SKM-1 (cell line): Measurements from ENCODE around the gene WBP11.
A peak's percentile ranks its signal among the peaks of the same experiment; 100 is the strongest.

Experiments
- DNase-seq: peaks from one replicate; lab custom pipeline; 2025; ENCODE audit not compliant: unreplicated experiment; lab: John Stamatoyannopoulos, UW

The WBP11 gene

DNA sequence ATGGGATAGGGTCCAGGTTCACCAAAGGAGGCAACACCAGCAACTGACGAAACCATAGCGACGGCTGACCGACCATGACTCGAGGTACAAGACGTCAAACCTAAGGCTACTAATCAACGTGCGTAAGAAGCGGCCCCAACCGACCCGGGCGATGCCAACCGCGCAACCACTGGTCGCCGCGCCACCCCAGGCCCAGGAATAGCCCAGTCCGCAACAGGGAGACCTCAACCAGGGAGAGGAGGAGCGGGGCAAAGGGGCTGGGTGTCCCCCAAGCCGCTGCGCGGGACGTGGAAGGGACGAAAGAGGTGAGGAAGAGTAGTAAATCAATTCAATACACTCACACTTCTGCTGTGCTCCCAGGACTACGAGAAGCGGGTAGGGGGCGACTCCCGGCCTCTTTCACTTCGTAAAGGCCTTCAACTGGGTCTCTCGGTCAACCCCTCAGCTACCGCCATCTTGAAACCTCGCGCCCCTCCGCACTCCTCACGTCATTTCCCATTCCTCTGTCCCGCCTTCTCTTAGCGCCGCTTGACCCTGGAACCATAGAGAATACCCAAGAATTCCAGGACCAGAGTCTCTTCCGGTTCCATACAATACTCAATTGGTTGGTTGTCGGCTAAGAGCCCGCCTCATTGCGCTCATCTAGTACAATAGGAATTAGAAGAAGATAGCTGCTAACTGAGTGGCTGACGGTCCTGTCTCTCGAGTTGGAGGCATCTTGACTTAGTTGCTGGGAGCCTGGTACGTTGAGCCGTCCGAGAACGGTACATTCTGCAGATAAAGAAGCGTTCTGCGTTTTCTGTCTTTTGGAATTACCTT, at the start of gene WBP11, which contains the start of gene C12orf60:
TSS of gene WBP11 (minus strand) at position 468 of the 819 bp plus-strand sequence. CDS start 2,095 bp downstream, outside the sequence.
TSS of gene C12orf60 (plus strand) at position 660 of the 819 bp plus-strand sequence. CDS start 19,266 bp downstream, outside the sequence.
- peak; percentile 70 for DNase-seq

- no peak for DNase-seq
These were observed 49.6 kb upstream of the WBP11 start for GRCh38 chr12:14852880-14853279.

DNA sequence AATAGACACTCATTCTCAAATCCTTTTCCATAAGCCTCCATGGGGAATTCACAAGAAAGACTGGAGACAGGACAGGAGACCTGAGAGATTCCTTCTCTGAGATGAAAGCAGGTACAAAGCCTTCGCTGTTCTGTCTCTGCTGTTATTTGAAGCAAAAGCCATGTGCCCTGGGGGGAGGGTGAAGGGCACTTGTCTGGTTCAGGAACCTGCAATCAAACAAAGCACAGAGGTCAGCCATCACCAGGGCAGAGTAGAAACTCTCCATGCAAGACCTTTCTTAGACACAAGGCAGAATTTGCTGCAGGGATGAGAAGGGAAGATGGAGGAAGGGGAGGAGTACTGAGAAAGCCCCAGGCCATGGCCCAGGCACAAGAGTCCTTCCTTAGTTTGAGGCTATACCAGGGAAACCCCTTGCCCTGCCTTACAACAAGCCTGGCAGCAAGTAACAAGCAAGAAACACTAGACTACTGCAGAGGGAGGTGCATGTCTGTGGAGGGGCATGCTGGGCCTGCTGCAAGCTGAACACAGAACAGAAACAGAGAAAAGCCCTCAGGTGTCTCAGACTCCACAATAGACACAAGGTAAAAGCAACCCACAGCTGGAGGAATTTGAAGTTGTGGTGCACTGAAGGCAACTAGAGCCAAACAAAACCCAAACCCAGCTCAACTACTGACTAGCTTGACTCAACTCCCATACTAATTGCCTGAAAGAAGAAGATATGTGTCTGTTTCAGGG, 47.8 kb upstream of the WBP11 start:
- DNase-seq: no peak

DNA sequence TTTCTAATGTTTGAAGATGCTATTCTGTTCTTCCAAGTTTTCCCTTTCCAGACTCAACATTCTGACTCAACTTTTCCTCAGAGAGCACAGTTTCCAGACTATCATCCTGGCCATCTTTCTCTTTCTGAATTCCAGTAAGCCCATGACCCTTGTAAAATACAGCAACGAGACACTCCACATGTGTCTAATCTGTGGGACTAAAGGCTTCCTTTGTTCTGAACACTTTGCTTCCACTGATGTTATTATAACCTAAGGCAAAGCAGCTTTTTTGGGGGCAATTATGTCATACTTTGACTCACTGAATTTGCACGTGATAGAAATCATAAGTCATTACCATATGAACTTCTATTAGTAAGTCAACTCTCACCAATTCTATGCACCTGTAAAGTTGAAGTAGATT, 46.4 kb upstream of the WBP11 start:
- no peak for DNase-seq

- no peak for DNase-seq
These were observed 43.8 kb upstream of the WBP11 start for GRCh38 chr12:14846876-14847580.

DNA sequence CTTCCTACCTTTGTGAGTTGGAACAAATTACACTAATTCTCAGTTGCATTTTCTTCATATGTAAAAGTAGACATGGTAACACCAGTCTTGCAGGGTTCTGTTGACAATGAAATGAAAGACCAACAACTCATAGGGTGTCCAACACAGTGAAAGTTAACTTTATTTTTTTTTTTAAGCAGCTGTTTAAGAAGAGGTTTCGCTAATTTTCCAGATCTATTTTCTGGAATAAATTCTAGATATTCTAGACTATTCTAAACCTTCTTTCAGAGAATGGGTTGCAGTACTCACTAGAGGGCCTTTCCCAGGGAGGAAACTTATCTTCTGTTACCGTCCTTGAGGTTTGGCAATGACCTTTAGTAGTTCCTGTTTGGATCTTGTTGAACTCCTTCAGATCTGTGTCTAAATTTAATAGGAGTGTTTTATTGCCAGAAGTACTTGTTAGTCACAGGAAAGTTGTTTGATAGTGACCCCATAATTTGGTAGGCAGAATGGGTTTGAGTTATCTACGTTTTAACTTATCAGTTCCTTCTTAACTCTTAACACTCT, 42.8 kb upstream of the WBP11 start:
- peak; percentile 3 for DNase-seq

- peak; percentile 4 for DNase-seq
These were observed 42.1 kb upstream of the WBP11 start for GRCh38 chr12:14845350-14845750.

DNA sequence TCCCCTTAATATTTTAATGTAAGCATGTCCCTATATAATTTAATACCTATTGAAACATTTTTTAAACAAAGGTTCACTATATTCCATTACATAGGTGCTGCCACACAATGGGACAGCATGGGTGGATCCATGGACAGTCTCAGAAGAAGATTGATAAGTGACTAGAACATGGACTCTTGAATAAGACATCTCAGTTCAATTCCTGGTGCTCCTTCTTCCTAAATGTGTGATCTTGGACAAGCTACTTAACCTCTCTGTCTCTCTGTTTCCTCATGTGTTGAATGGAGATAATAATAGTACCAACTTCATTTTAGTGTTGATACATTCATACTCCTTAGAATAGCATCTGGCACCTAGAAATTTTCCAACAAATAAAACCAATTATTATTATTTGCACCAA, 41.1 kb upstream of the WBP11 start:
- DNase-seq: no peak

DNA sequence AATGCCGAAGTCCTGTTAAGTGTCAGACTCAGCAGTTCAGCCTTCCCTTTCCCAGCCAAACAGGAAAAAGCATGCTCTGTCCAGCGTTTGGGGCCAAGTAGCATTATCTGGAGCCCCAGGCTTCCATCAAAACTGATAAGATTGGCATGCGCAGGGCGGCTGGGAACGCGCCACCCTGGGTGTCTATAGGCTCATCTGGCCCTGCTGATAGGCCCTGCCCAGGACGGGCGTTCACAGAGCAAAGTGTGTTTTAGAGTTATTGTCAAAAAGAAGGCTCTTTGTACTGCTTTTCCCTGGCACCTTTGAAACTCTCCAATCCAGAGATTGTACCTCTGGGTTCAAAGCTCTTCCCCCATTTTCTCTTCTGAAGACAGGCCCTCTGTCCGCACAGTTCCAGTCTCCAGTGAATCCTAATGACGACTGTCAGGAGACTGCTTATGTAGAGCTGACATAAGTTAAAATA, 40.2 kb upstream of the WBP11 start, which contains the start of gene ART4:
TSS of gene ART4 (minus strand) at position 102 of the 463 bp plus-strand sequence. CDS start 413 bp downstream, outside the sequence.
- no peak for DNase-seq

DNA sequence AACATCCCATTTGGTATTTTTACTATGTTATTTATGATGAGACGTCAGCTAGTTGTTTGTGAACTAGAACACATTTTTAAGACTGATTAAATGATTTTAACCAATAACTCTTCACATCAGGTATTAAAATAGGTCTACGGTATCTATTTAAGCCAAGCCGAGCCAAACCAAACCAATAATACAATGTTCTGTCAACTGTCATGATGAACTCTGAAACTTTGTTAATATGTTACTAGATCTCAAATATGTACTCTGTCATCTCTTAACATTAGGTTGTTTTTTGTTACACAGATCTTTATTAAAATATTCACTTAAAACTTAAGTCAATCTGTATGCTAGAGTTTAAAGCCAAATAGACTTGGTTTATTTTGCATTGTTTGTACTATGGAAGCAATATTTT, 39.0 kb upstream of the WBP11 start:
- DNase-seq: no peak

DNA sequence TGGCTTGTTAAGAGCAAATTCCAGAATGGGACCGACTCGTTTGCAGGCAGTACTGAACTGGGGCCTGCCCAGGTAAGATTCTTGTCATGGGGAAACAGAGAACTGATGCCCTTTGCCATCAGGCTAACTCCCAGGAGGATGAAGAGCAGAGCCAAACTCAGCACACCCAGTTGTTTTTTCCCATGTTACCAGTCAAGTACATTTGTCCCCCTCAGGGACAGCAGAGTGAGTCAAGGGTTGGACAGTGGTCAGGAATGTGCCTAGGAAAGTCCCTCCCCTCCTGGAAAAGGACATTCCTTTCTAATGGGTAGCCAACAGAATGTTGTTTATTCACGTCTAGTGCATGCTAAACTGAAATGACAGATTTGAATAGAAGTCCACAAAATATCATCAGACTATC, 38.5 kb upstream of the WBP11 start:
- no peak for DNase-seq

- no peak for DNase-seq
These were observed 37.3 kb upstream of the WBP11 start for GRCh38 chr12:14840616-14841015.

GRCh38 chr12:14839262-14839661, 36.0 kb upstream of the WBP11 start:
- DNase-seq: no peak

DNA sequence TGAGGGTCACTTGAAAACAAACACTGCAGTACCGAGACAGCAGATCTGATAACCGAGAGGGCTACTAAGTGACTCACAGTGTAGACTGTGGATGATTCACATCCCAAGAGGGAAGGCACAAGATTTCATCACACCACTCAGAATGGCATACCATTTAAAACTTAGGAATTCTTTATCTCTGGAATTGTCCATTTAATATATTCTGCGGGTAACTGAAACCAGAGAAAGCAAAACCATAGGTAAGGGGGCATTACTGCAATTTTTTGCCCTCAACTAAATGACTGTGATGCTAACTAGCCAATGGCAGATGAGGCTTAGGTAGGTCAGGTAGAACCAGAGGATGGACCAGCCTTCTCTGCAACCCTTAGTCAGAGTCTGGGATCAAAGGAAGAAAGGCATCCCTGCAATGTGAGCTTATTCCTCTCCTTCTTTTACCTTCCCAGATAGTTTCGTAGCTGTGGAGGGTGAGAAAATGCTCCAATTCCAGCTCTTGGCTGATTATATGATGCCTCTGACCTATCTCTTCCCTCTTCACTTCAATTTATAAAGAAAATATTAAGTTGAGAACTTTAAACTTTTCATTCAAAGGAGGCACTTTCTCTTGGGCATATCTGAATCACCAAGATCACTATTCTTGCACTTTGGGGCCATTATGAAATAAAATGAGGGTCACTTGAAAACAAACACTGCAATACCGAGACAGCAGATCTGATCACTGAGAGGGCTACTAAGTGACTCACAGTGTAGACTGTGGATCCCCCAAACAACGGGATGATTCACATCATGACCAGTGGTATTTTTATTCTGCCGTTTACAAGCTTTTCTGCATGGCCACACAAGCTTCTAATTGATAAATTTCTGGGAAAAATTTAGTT, 33.3 kb upstream of the WBP11 start:
- DNase-seq: no peak

DNA sequence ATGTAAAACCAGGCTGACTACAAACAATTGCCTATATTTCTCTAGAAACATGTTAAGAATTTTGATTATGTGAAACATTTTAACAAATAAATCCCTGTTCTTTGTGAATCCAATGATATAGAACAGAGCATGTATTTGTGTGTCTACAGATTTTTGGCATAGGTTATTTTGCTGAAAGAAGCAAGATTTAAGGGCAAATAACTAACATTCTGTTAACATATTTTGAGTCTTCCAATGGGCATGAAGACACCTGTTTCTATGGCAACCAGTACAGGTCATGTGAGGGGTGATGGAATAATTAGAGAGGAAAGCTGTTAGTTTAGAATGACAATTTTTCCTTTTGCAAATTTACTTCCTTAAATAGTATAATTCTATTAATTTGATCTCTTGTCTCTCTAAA, 31.2 kb upstream of the WBP11 start:
- no peak for DNase-seq

- no peak for DNase-seq
These were observed 30.7 kb upstream of the WBP11 start for GRCh38 chr12:14833952-14834351.

GRCh38 chr12:14833336-14833735, 30.1 kb upstream of the WBP11 start:
- no peak for DNase-seq

DNA sequence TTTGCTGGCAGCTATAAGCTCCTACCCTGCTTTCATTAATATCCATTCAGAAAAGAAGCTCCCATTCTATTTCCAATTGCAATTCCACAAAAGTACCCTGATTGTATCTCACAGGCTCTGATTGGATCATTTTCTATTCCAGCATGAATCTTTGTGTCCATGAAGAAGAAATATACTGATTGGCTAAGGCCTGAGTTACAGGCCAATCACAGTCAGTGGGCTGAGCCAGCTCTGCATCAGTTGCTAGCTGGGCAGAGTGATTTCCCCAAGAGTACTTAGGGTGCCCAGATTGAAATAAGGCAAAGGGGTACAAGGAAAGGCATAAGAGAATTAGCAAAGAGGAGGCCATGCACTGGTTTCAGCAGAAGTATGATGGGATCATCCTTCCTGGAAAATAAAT, 25.6 kb upstream of the WBP11 start:
- DNase-seq: no peak

DNA sequence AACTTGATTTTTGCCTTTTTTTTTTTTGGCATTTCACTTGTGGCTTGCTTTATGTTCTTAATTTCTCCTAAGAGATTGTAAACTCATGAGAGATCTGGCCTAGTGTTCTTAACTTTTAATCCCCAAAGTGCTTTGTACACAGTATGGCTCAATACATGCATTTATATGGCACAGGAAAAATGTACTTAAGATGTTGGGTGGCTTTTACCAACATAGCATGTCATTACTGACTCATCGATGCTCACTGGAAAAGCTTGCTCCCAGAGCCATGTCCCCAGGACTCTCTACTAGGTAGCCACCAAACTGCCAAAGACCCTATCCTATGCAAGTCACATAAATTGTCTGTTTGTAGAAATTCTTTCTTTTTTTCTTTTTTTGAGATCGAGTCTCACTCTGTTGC, 23.8 kb upstream of the WBP11 start:
- DNase-seq: no peak

- no peak for DNase-seq
These were observed 23.2 kb upstream of the WBP11 start for GRCh38 chr12:14826491-14826890.
